ENCODE data around the gene LFNG. TPM values are rescaled to one million over a fixed set of nuclear protein-coding genes. Genes with fewer than 3 reads are reported as not detected.
A peak's percentile ranks its signal among the peaks of the same experiment; 100 is the strongest.
"Not testable (repeated sequence)": the region's sequence is repeated elsewhere in the genome, so short reads cannot be mapped to it uniquely, and the experiment has no call there.

Gene LFNG
- total RNA-seq, 1 donor from 2014 or later, result 44.9 TPM

DNA sequence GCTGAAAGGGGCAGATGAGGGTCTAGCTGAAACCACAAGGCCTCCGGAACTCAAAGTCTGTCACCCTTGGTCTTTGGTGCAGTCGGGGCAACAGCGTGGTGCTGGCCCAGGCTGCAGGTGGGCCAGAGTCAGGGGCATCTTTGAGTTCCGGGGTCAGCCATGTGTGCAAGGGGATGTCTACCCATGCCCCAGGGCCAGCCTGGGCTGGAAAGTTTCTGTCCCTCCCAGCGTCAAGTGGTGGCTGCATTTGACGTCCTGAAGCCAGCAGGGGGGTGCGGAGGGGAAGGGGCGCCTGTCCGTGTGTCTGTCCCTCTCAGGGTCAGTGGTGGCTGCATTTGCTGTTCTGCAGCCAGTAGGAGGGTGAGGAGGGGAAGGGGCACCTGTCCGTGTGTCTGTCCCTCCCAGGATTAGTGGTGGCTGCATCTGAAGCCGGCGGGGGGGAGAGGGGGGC, 35.1 kb downstream of the LFNG start:
- Mint-ChIP-seq H3K27me3 (ENCODE audit: low read depth) (no peaks in the 10 kb centered on the region), H3K9me3 (no peaks in the 10 kb centered on the region), H3K27ac (ENCODE audit: unreplicated experiment) (peak overlapping the region; percentile 93), H3K36me3 (ENCODE audit: low read depth) (peaks cover 3% of the 10 kb centered on the region), H3K4me1 (peaks cover 26% of the 10 kb centered on the region), H3K4me3 (peak overlapping the region; percentile 98)
- TF ChIP-seq, protein P1, sequence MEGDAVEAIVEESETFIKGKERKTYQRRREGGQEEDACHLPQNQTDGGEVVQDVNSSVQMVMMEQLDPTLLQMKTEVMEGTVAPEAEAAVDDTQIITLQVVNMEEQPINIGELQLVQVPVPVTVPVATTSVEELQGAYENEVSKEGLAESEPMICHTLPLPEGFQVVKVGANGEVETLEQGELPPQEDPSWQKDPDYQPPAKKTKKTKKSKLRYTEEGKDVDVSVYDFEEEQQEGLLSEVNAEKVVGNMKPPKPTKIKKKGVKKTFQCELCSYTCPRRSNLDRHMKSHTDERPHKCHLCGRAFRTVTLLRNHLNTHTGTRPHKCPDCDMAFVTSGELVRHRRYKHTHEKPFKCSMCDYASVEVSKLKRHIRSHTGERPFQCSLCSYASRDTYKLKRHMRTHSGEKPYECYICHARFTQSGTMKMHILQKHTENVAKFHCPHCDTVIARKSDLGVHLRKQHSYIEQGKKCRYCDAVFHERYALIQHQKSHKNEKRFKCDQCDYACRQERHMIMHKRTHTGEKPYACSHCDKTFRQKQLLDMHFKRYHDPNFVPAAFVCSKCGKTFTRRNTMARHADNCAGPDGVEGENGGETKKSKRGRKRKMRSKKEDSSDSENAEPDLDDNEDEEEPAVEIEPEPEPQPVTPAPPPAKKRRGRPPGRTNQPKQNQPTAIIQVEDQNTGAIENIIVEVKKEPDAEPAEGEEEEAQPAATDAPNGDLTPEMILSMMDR (conservative IDR thresholded peaks at IDR 0.05), result no peak
- DNase-seq (ENCODE audit: low read depth, low spot score), result no peak

DNA sequence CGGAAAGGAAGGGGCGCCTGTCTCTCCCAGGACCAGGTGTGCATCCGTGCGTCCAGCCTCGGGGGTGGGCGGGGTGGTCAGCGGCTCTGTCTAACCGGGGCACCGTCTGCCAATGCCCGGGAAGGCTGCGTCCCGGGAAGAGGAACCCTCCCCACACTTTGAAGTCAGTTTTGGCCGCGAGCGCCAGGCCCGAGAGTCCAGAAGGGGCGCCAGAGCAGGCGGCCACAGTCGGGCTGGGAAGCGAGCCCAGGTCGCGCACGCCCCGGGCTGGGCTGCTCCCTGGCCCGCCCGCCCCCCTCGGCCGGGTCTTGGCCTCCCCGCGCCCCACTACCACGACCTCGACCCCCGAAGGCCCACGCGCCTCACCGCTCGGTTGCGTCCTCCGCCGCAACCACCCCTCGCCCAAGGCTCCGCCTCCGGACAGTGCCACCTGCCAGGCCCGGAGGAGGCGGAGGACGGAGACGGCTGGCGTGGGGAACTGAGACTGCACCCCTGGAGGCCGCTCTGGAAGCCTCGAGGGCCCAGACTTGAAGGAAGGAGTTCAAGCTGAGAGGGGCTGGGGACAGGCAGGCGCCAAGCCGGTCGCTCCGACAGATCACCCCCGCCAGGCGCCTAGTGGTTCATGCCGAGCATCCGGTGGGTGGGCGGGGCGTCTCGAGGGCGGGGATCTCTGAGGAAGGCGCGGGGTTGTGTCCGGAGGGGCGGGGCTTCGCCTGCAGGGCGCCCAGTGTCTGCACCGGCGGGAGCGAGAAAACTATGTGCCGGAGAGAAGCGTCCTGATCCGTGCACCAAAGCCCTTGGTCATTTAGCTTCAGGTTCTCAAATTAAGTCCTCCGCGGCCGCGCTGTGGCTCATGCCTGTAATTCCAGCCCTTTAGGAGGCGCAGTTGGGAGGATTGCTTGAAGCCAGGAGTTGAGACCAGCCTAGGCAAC, 35.8 kb downstream of the LFNG start, which contains the start of gene BRAT1:
Gene BRAT1, minus strand, starts transcription at position 404 of the 932 bp plus-strand sequence. CDS start 1,093 bp downstream, outside the sequence.
- no peaks in the 10 kb centered on the region for H3K9me3 Mint-ChIP-seq
- H3K36me3 Mint-ChIP-seq (ENCODE audit: low read depth), result peaks cover 3% of the 10 kb centered on the region
- peak; percentile 96 for DNase-seq (ENCODE audit: low read depth, low spot score)
- H3K4me1 Mint-ChIP-seq, result peaks cover 26% of the 10 kb centered on the region
- no peaks in the 10 kb centered on the region for H3K27me3 Mint-ChIP-seq (ENCODE audit: low read depth)
- peak within 1 kb of the TSS; percentile 98 for H3K4me3 Mint-ChIP-seq
- TF ChIP-seq, protein P1 (conservative IDR thresholded peaks at IDR 0.05), result peak; percentile 63
- H3K27ac Mint-ChIP-seq (ENCODE audit: unreplicated experiment), result peak within 1 kb of the TSS; percentile 97

DNA sequence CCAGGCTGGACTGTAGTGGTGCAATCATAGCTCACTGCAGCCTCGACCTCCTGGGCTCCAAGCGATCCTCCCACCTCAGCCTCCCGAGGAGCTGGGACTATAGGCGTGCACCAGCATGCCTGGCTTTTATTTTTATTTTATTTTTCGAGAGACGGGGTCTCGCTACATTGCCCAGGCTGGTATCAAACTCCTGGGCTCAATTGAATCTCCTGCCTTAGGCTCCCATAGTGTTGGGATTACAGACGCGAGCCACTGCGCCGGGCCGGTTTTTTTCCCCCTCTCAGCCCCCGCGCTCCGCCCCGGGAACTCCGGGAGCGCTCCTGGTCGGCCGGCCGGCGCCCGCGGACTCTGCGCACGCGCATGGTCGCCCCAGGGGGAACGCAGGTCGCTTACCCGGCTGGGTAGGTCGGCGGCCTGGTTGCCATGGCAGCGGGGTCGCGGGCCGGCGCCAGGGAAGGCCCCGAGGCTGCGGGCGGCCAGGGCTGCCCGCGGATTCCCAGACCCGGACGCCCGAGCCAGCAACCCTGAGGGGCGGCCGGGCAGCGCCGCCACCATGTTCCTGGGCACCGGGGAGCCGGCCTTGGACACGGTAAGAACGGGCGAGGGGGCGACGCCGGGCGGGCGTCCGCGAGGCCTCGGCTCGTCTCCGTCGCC, 39.2 kb downstream of the LFNG start, which contains the start of gene IQCE:
Gene IQCE, plus strand, starts transcription at position 351 of the 654 bp plus-strand sequence. Its CDS starts 203 bp downstream, at position 554.
- Mint-ChIP-seq H3K9me3 (no peaks in the 10 kb centered on the region), H3K4me3 (peak within 1 kb of the TSS; percentile 77), H3K4me1 (peaks cover 21% of the 10 kb centered on the region), H3K27me3 (ENCODE audit: low read depth) (no peaks in the 10 kb centered on the region), H3K27ac (ENCODE audit: unreplicated experiment) (no peak within 1 kb of the TSS), H3K36me3 (ENCODE audit: low read depth) (no peaks in the 10 kb centered on the region)
- TF ChIP-seq, protein P1 (conservative IDR thresholded peaks at IDR 0.05), result no peak
- DNase-seq (ENCODE audit: low read depth, low spot score), result peak; percentile 98

DNA sequence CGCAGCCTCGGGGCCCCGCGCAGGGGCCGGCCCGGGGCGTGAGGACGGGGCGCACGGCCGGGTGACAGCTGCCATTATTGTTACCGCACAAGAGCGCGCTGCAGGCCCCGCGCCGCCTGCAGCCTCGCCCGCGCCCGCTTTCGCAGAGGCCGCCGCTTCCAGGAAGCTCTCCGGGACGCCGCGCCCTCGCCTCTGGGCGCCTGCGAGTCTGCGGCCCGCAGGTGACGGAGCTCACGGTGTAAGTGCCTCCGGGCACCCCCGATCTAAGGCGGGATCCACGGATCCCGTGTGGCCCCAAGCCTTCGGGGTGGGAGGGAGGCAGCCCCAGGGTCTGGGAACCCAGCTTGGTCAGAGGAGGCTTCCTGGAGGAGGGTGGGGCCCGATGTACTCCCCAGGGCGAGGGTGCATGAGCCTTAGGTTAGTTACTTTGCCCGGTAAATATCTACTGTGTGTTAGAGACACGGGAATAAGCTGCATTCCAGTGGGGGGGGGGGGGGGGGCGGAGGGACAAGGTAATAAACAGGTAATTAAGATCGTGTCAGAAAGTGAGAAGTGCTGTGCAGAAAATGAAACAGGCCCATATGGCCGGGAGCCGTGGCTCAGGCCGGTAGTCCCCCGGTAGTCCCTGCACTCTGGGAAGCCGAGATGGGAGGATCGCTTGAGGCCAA, 39.8 kb downstream of the LFNG start:
- Mint-ChIP-seq H3K9me3 (no peaks in the 10 kb centered on the region), H3K36me3 (ENCODE audit: low read depth) (no peaks in the 10 kb centered on the region), H3K4me3 (peak overlapping the region; percentile 74), H3K27me3 (ENCODE audit: low read depth) (no peaks in the 10 kb centered on the region), H3K4me1 (peaks cover 15% of the 10 kb centered on the region), H3K27ac (ENCODE audit: unreplicated experiment) (no peak overlapping the region)
- TF ChIP-seq, protein P1 (conservative IDR thresholded peaks at IDR 0.05), result no peak
- no peak for DNase-seq (ENCODE audit: low read depth, low spot score)

DNA sequence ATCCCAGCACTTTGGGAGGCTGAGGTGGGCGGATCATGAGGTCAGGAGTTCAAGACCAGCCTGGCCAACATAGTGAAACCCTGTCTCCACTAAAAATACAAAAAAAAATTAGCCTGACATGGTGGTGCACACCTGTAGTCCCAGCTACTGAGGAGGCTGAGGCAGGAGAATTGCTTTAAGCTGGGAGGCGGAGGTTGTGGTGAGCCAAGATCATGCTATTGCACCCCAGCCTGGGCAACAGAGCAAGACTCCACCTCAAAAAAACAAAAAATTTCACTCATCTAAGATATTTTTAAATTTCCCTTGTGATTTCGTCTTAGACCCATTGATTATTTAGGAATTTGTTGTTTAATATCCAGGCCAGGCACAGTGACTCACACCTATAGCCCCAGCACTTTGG, 44.4 kb downstream of the LFNG start:
- H3K9me3 Mint-ChIP-seq; H3K27ac Mint-ChIP-seq (ENCODE audit: unreplicated experiment); DNase-seq (ENCODE audit: low read depth, low spot score); H3K36me3 Mint-ChIP-seq (ENCODE audit: low read depth); H3K27me3 Mint-ChIP-seq (ENCODE audit: low read depth); H3K4me3 Mint-ChIP-seq: not testable (repeated sequence)
- peaks cover 26% of the 10 kb centered on the region for H3K4me1 Mint-ChIP-seq
